Astrocyte (in vitro differentiated cells and primary cell): ENCODE data around the gene LDHD. TPM values are rescaled to one million over a fixed set of nuclear protein-coding genes. Genes with fewer than 3 reads are reported as not detected.

Experiments used
- DNase-seq: peaks from one replicate; pipeline ENCODE4 v3.0.0-alpha.2; 2010; ENCODE audit warnings: low read depth
- FAIRE-seq: peaks from 2 replicates; lab custom pipeline; 2011; peaks lifted over from hg19 to GRCh38; lab: Jason Lieb, UNC
- H2AFZ ChIP-seq: 2 replicates; pipeline ENCODE4 v1.6.0; 2012; ENCODE audit warnings: low read depth, low read length, inconsistent platforms
- H3K27ac ChIP-seq: 2 replicates; pipeline ENCODE4 v1.5.1; 2011; ENCODE audit warnings: low read depth, low read length, inconsistent platforms
- H3K27me3 ChIP-seq: 2 replicates; pipeline ENCODE4 v1.6.0; 2011; ENCODE audit warnings: low read length, inconsistent platforms; ENCODE audit not compliant: insufficient read depth
- H3K36me3 ChIP-seq: 2 replicates; pipeline ENCODE4 v1.5.1; 2011; ENCODE audit warnings: low read length, inconsistent platforms; ENCODE audit not compliant: insufficient read depth
- H3K4me1 ChIP-seq: 2 replicates; pipeline ENCODE4 v1.5.1; 2011; ENCODE audit warnings: low read length, inconsistent platforms; ENCODE audit not compliant: insufficient read depth
- H3K4me2 ChIP-seq: 2 replicates; pipeline ENCODE4 v1.6.0; 2012; ENCODE audit warnings: low read length, inconsistent platforms
- H3K4me3 ChIP-seq: 2 replicates; pipeline ENCODE4 v1.5.1; 2011; ENCODE audit warnings: low read depth, mild to moderate bottlenecking, low read length, inconsistent platforms; ENCODE audit not compliant: insufficient read depth
- H3K79me2 ChIP-seq: 2 replicates; pipeline ENCODE4 v1.6.0; 2012; ENCODE audit warnings: mild to moderate bottlenecking, low read length, inconsistent platforms; ENCODE audit not compliant: insufficient read depth
- H3K9ac ChIP-seq: 2 replicates; pipeline ENCODE4 v1.6.0; 2012; ENCODE audit warnings: mild to moderate bottlenecking, low read length, inconsistent platforms
- H3K9me3 ChIP-seq: 2 replicates; pipeline ENCODE4 v1.5.1; 2012; ENCODE audit warnings: low read depth, mild to moderate bottlenecking, low read length, inconsistent platforms; ENCODE audit not compliant: insufficient read depth
- H4K20me1 ChIP-seq: 2 replicates; pipeline ENCODE4 v1.6.0; 2012; ENCODE audit warnings: low read length, inconsistent platforms; ENCODE audit not compliant: insufficient read depth
- H3K27ac Mint-ChIP-seq: one replicate; pipeline ENCODE4 v1.8.0; 2021; ENCODE audit warnings: mild to moderate bottlenecking, mixed read lengths; ENCODE audit not compliant: unreplicated experiment
- H3K27me3 Mint-ChIP-seq: one replicate; pipeline ENCODE4 v1.8.0; 2021; ENCODE audit warnings: low read depth, mixed read lengths; ENCODE audit not compliant: unreplicated experiment
- H3K36me3 Mint-ChIP-seq: one replicate; pipeline ENCODE4 v1.8.0; 2021; ENCODE audit warnings: low read depth, mixed read lengths; ENCODE audit not compliant: unreplicated experiment
- H3K4me1 Mint-ChIP-seq: one replicate; pipeline ENCODE4 v1.8.0; 2021; ENCODE audit warnings: low read depth, mixed read lengths; ENCODE audit not compliant: unreplicated experiment
- H3K4me3 Mint-ChIP-seq: one replicate; pipeline ENCODE4 v1.8.0; 2021; ENCODE audit warnings: mild to moderate bottlenecking, moderate library complexity, mixed read lengths; ENCODE audit not compliant: unreplicated experiment
- H3K9me3 Mint-ChIP-seq: one replicate; pipeline ENCODE4 v1.8.0; 2021; ENCODE audit warnings: mild to moderate bottlenecking, mixed read lengths; ENCODE audit not compliant: unreplicated experiment
- EZH2 ChIP-seq: IDR thresholded peaks from 2 replicates; pipeline ENCODE4 v1.6.1; 2012; ENCODE audit warnings: mild to moderate bottlenecking, low read length, inconsistent platforms; ENCODE audit not compliant: insufficient read depth
- total RNA-seq: library from RNA; stranded (reverse); gene quantifications from 2 replicates; pipeline ENCODE4 v1.2.1, GENCODE V29; 2021
- TF ChIP-seq, protein P1 (sequence below): IDR thresholded peaks from 2 replicates; pipeline ENCODE4 v1.5.1; 2011; ENCODE audit warnings: low read depth, mild to moderate bottlenecking, inconsistent platforms, low read length, moderate library complexity; ENCODE audit not compliant: insufficient read depth

The LDHD gene
- total RNA-seq, 1 donor from 2014 or later, result not detected

DNA sequence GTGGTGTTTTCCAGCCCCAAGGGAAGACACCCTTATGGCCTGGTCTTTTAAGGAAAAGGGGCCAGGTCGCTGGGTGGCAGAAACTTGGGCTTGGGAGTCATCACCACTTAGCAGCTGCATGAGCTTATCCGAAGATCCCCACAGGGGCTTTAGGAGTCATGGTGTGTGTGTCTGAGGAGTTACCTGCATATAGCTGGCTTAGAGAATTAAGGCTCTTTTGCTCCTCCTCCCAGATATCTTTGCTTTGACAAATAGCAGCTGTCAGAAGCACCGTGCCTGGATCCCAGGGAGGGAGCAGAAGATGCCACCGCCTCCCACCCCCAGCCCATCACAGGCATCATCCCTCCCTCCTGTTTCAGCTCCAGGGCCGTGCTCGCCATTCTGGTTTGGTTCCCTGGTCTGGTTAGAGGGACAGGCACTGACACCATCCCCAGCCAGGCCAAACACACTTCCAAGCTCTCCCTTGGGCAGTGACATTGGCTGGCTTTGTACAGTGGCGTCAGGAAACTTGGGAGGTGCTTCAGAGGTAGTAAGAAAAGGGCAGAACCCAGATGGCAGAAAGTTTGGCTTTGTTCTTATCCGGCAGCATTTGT is 17.4 kb downstream of the LDHD start:
- H3K9ac ChIP-seq, result no peak overlapping the region
- no peak overlapping the region for H3K4me3 ChIP-seq
- H3K36me3 ChIP-seq, result peaks cover 2% of the 10 kb centered on the region
- Mint-ChIP-seq H3K4me1 (peaks cover 8% of the 10 kb centered on the region), H3K27ac (no peak overlapping the region), H3K4me3 (no peak overlapping the region), H3K9me3 (peaks cover 4% of the 10 kb centered on the region), H3K27me3 (no peaks in the 10 kb centered on the region), H3K36me3 (peaks cover 20% of the 10 kb centered on the region)
- DNase-seq (no peak), FAIRE-seq (no peak)
- H3K9me3 ChIP-seq, result no peaks in the 10 kb centered on the region
- TF ChIP-seq EZH2, result no peak
- TF ChIP-seq, protein P1, sequence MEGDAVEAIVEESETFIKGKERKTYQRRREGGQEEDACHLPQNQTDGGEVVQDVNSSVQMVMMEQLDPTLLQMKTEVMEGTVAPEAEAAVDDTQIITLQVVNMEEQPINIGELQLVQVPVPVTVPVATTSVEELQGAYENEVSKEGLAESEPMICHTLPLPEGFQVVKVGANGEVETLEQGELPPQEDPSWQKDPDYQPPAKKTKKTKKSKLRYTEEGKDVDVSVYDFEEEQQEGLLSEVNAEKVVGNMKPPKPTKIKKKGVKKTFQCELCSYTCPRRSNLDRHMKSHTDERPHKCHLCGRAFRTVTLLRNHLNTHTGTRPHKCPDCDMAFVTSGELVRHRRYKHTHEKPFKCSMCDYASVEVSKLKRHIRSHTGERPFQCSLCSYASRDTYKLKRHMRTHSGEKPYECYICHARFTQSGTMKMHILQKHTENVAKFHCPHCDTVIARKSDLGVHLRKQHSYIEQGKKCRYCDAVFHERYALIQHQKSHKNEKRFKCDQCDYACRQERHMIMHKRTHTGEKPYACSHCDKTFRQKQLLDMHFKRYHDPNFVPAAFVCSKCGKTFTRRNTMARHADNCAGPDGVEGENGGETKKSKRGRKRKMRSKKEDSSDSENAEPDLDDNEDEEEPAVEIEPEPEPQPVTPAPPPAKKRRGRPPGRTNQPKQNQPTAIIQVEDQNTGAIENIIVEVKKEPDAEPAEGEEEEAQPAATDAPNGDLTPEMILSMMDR, result no peak
- no peak overlapping the region for H2AFZ ChIP-seq
- peaks cover 86% of the 10 kb centered on the region for H4K20me1 ChIP-seq
- H3K27ac ChIP-seq, result no peak overlapping the region
- peaks cover 7% of the 10 kb centered on the region for H3K4me1 ChIP-seq
- no peak overlapping the region for H3K4me2 ChIP-seq
- H3K27me3 ChIP-seq, result no peaks in the 10 kb centered on the region
- peaks cover 9% of the 10 kb centered on the region for H3K79me2 ChIP-seq

DNA sequence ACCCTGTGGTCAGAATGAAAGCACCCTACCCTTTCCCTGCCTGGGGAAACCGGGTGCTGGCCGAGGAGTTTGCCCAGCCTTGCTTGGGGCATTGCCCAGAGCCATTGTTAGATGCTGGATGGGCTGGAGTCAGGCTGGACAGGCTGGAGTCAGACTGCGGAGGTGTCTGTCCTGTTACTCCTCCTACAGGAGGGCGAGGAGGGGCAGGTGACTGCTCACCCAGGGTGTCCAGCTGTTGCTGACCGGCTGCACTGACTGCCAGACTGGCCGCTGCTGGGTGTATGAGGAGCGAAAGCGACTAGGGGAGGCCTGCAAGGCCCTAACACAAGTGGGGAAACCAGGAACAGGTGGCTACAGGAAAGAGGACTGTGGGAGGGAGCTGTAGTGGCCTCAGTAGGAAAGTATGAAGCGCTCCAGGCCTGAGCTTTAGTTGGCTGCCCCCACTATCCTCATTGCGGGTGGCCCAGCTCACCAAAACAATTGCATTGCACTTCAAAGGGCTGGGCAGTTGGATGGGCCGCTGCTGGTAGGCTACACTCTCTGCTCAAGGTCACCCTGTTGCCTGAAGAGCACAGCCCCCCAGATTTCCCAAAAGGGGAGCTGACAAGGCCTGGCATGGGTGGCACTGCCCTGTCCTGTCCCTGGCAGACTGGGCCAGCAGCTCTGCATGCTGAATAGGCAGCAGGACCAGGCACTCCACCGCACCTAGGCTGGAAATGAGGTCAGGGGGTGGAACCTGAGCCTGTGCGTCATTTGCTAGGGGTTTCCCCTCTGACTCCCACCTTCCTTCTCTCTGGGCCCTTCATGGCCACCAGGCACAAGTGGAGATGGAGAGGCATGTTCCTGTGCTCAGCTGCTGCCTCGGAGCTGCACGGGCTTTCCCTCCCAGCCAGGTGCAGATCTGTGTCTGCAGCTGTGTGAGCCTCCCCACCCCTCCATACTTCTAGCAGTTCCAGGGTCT is 18.4 kb downstream of the LDHD start:
- TF ChIP-seq, protein P1, result no peak
- no peak for TF ChIP-seq EZH2
- H3K27ac Mint-ChIP-seq, result no peak overlapping the region
- H2AFZ ChIP-seq, result no peak overlapping the region
- H3K4me1 Mint-ChIP-seq, result peaks cover 8% of the 10 kb centered on the region
- no peak overlapping the region for H3K4me3 Mint-ChIP-seq
- no peak overlapping the region for H3K4me3 ChIP-seq
- no peaks in the 10 kb centered on the region for H3K27me3 ChIP-seq
- peaks cover 10% of the 10 kb centered on the region for H3K79me2 ChIP-seq
- peaks cover 20% of the 10 kb centered on the region for H3K36me3 Mint-ChIP-seq
- H4K20me1 ChIP-seq, result peaks cover 90% of the 10 kb centered on the region
- H3K9ac ChIP-seq, result no peak overlapping the region
- H3K4me2 ChIP-seq, result no peak overlapping the region
- H3K27me3 Mint-ChIP-seq, result no peaks in the 10 kb centered on the region
- H3K9me3 ChIP-seq, result no peaks in the 10 kb centered on the region
- H3K36me3 ChIP-seq, result peaks cover 2% of the 10 kb centered on the region
- H3K27ac ChIP-seq, result no peak overlapping the region
- H3K9me3 Mint-ChIP-seq, result peaks cover 4% of the 10 kb centered on the region
- DNase-seq (no peak), FAIRE-seq (no peak)
- peaks cover 7% of the 10 kb centered on the region for H3K4me1 ChIP-seq
